ENCODE data around the gene SPDYC.

The SPDYC gene

DNA sequence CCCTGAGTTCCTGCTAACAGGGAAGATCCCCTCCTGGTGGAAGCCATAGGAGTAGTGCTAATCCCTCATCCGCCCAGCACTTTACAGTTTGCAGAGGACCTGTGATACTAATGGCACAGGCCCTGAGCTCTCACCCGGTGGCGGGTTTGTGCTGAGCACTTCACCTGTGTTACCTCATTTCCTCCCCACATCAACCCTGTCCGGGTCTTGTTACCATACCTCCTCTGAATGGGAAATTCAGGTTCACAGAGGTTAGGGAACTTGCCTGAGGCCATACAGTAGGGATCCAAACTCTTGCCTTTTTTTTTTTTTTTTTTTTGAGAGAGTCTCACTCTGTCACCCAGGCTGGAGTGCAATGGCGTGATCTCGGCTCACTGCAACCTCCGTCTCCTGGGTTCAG is 36.9 kb downstream of the SPDYC start:
- DNase-seq (ENCODE audit: low spot score), result no peak

DNA sequence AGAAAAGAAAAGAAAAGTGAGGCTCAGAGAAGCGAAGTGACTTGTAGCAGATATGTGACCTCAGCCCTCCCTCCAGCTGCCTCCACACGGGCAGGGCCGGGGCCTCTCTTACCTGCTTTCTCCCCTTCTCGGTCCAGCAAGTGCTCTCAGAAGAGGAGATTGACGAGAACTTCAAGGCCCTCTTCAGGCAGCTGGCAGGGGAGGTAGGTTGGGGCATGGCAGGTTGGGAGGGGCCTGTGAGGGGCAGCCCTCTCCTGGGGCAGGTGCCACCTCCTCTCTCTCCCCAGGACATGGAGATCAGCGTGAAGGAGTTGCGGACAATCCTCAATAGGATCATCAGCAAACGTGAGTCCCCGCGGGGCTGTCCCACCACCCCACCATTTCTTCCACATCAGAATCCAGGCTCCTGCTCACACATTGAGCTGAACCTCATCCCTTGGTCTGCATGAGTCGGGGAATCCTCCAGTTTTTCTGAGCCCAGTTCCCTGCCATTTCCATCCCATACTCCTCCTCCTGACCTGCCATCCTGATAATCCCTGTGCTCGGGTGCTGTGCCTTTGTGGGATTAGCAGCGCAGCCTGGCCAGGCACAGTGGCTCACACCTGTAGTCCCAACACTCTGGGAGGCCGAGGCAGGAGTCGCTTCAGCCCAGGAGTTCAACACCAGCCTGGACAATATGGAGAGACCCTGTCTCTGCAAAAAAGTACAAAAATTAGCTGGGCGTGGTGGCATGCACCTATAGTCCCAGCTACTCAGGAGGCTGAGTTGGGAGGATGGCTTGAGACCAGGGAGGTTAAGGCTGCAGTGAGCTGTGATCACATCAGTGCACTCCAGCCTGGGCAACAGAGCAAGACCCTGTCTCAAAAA is 38.1 kb downstream of the SPDYC start:
- no peak for DNase-seq (ENCODE audit: low spot score)

DNA sequence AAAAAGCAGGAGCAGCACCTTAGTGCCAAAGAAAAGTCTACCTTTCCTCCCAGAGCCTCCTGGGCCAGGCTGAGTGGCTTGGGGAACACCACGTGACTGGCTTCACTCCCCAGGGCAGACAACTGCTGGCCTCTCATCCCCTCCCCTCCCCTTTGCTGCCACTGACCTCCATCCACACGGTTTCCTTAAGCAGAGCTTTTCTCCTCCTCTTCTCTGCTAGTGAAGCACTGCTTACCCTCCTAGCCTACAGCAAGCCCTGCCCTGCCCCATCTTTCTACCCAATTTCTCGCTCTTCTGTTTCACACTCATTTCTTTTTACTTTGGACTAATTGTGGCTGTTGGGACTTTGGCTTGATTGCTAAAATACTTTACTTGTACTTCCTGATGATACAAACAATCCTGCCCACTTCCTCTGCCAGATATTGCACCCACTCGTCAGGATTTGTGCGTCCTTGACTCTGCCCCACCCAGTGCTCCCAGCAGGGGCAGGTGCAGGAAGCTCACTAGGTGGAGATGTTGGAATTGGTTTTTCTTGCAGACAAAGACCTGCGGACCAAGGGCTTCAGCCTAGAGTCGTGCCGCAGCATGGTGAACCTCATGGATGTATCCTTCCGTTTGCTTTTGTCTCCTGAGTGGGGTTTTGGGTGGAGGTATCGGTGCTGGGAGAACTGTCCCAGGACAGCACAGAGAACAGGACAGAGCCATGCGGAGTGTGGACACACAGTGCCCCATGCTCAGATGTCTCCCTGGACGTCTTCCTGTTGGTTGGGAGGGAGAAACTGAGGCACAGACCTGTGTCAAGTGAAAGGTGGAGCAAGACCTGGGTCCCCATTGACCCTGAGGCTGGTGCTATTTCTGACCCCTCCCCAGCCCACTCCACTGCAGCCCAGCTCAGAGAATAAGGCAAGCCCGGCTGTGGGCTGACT is 39.0 kb downstream of the SPDYC start:
- no peak for DNase-seq (ENCODE audit: low spot score)

DNA sequence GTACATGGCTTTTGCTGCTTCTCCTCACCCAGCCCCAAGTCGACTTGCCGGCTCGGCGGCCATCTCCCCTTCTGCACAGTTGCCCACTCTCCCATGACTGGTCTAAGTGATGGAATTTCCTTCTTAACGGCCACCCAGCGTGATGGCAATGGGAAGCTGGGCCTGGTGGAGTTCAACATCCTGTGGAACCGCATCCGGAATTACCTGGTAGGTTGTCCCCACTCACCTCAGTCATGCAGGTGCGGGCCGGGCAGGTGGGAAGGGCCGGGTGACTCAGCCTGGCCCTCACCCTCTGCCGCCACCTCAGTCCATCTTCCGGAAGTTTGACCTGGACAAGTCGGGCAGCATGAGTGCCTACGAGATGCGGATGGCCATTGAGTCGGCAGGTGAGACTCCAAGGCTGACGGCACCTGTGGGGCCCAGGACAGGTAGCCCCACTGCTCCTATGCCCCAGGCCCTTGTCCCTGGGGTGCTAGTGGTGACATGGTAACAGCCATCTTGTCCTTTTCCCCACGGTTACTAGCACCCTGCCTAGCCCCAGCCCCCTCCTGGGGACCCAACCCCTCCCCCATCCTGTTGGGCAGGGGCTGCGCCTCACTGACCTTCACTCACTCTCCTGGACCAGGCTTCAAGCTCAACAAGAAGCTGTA is 39.8 kb downstream of the SPDYC start:
- DNase-seq (ENCODE audit: low spot score), result no peak

DNA sequence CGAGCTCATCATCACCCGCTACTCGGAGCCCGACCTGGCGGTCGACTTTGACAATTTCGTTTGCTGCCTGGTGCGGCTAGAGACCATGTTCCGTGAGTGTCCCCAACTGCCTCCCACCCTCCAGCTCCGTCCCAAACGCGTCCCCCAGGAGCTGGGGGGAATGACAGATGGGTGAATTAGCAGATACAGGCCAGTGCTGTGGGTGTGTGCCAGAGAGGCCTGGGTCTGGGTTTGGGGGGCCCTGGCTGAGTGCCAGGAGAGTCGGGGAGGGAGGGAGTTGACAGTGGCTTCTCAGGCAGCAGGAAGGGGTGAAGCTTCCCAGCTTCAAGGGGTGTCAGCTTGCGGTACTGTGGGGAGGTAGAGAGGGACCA is 40.3 kb downstream of the SPDYC start:
- no peak for DNase-seq (ENCODE audit: low spot score)

DNA sequence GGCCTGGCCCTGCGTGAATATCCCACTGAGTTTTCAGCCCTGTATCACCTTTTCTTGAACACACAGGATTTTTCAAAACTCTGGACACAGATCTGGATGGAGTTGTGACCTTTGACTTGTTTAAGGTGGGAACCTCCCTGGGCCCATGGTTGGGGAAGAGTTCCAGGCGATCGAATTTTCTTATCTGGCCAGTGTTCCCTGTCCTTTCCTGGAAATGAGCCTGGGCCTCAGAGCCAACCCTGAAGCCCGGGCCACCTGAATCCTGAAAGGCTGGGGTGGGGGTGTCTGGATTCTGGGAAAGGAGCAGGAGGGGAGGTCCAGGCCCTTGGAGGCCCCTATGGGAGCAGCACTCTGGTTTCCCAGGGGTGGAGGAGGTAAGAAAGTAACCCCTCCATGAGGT is 40.7 kb downstream of the SPDYC start:
- no peak for DNase-seq (ENCODE audit: low spot score)

DNA sequence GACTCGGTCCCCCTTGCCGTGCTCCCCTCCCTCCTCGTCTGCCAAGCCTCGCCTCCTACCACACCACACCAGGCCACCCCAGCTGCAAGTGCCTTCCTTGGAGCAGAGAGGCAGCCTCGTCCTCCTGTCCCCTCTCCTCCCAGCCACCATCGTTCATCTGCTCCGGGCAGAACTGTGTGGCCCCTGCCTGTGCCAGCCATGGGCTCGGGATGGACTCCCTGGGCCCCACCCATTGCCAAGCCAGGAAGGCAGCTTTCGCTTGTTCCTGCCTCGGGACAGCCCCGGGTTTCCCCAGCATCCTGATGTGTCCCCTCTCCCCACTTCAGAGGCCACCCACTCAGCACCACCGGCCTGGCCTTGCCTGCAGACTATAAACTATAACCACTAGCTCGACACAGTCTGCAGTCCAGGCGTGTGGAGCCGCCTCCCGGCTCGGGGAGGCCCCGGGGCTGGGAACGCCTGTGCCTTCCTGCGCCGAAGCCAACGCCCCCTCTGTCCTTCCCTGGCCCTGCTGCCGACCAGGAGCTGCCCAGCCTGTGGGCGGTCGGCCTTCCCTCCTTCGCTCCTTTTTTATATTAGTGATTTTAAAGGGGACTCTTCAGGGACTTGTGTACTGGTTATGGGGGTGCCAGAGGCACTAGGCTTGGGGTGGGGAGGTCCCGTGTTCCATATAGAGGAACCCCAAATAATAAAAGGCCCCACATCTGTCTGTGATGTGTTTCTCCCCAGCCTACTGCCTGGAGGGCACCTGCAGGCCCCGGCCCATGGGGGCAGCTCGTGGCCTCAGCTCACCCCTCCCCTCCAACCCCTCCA is 41.5 kb downstream of the SPDYC start:
- DNase-seq (ENCODE audit: low spot score), result no peak

DNA sequence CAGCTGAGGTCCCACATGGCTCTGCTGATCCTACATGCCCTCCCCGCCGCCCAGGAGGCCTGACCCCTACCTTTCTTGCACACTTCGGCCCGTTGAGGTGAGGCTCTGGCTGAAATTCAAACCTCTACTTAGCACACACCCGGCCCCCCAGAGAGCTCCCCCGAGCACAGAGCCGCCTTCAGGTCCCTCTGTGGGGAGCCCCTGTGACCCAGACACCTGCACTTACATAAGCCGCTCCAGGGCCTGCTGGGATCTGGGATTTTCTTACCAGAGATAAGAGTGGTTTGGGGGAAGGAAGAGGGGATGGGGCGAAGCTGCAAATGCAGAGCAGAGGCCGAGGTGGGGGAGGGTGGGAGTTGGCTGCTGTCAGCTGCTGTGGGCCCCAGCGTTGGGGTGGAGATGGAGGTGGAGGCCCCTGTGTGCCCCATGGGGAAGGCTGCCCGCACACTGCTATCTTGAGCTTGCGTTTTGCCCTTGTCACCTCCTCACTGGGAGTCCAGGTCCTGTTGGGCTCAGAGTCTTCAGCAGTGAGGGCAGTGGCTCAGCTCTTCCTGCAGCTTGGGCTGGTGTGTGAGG is 42.3 kb downstream of the SPDYC start:
- no peak for DNase-seq (ENCODE audit: low spot score)

DNA sequence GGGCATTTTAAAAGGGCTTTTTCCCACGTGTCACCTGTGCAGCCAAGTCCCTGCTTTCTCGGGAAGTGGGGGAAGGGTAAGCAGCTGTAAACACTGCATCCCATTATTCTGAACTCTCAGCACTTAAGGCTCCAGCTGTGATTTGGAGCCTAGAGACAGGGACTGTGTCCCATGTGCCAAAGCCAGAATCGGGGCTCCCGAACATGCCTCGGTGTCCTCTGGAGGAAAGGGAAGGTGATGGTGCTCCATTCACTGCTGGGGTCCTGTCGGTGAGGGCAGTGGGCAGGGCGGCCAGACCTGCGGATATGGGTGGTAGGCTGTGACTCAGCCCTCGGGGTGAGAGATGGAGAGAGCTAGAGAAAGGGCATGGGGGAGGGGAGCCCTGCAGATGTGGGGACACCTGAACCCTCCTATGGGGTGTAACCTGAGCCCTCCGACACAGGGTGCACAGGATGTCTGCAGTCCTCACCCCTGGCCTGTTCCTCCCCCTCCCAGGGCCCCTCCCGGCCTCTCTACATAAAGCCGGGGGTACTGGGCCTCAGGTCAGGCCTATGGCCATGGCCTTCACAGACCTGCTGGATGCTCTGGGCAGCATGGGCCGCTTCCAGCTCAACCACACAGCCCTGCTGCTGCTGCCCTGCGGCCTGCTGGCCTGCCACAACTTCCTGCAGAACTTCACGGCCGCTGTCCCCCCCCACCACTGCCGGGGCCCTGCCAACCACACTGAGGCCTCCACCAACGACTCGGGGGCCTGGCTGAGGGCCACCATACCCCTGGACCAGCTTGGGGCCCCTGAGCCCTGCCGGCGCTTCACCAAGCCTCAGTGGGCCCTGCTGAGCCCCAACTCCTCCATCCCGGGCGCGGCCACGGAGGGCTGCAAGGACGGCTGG is 43.5 kb downstream of the SPDYC start:
- no peak for DNase-seq (ENCODE audit: low spot score)

DNA sequence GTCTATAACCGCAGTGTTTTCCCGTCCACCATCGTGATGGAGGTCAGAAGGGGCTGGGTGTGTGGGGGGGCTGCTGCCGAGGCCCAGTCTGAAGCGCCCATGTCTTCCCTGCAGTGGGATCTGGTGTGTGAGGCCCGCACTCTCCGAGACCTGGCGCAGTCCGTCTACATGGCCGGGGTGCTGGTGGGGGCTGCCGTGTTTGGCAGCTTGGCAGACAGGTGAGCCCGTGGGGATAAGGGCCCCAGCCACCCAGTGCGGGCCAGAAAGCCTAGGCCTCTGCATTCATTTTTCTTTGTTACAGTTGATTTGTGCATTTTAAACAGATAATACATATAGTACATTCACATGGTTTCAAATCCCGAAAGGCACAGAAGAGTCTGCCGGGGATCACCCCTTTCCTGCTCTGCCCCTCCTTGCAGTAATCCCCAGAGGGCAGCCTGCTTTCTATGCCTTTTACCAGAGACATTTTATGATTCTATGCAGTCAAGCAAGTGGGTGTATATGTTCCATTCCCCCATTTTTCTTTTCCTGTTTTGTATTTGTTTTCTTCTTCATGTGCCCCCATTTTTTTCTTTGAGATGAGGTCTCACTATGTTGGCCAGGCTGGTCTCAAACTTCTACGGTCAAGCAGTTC is 44.3 kb downstream of the SPDYC start:
- DNase-seq (ENCODE audit: low spot score), result no peak

DNA sequence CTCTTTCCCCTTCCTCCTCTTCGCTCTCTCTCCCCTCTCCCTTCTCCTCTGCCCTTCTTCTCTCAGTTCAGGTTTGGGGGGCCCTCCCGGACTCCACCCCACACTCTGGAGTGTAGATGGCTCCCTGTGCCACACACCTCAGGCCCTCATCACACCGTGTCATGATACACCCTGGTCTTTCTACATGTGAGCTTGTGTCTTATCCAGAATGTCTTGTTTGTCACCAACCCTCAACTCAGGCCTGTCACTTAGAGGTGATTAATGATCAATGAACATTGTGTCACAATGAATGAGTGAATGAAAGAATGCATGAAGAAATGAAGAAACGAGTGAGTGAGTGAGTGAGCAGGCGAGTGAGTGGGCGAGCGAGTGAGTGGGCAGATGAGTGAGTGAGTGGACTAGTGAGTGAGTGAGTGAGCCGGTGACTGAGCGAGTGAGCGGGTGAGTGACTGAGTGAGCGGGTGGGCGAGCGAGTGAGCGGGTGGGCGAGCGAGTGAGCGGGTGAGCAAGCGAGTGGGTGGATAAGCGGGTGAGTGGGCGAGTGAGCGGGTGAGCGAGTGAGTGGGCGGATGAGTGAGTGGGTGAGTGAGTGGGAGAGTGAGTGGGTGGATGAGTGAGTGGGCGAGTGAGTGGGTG is 45.5 kb downstream of the SPDYC start:
- no peak for DNase-seq (ENCODE audit: low spot score)

DNA sequence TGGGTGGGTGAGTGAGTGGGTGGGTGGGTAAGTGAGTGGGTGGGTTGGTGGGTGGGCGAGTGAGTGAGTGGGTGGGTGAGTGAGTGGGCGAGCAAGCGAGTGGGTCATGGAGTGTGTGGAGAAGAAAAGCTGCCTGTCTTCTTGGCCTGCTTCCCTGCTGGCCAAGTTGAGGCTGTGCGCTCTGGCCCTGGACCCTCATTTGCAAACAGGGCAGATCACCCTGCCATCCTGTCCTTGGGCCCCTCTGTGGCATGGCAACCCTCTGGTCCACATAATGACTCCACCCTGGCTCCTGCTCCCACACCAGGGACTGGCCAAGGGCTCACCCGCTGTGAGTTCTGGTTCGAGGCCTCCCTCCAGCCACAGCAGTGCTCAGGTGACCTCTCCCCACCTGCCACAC is 46.8 kb downstream of the SPDYC start:
- DNase-seq (ENCODE audit: low spot score), result no peak

DNA sequence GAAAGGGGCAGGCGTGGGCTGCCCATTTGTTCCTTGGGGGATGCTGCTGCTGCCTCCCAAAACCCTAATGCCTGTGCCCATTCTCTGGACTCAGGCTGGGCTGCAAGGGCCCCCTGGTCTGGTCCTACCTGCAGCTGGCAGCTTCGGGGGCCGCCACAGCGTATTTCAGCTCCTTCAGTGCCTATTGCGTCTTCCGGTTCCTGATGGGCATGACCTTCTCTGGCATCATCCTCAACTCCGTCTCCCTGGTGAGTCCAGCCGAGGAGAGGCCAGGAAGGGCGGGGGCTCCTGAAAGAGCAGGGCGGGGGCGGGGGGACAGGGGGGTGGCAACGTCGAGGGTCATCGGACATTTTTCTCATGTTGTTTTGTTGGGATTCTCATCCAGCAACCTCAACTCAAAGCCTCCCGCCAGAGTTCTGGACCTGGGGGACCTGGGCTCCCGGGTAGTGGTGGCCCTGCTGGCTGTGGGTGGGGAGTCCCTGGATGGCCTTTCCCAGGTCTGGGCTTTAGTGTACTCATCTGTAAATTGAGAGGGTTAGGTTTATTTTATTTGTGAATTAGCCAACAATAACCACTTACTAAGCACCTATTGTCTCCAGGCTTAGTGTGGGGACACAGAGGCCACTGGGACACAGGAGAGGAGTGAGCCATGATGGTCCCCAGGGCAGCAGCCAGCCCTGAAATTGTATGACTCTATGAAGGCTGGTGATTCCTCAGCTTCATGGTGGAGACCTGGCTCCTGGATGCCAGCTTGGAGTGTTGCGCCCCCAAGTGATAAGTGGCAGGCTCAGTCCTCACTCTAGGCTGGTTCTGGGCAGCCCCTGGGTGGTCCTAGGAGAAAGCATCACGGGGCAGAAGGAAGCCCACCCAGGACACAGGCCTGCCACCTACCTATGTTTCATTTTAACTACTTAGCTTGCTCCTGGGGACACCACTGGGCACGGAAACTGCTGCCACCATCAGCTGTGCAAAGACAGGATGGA is 47.7 kb downstream of the SPDYC start:
- no peak for DNase-seq (ENCODE audit: low spot score)

DNA sequence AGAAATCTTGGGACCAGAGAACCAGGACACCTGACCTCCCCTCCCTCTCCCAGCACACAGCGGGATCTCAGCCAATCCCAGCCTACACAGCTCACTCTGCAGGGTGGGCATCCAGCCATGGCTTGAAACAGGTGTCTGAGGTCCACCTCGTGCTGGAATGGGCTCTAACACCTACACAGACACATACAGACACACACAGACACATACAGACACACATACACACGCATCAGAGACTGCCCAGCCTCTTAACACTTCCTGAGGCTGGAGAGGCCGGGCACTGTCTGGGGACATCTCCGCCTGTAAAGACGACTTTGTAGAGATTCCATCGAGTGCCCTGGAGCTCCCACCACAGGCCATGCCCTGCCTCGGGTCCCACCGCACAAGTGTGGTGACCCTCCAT is 48.4 kb downstream of the SPDYC start:
- DNase-seq (ENCODE audit: low spot score), result no peak

DNA sequence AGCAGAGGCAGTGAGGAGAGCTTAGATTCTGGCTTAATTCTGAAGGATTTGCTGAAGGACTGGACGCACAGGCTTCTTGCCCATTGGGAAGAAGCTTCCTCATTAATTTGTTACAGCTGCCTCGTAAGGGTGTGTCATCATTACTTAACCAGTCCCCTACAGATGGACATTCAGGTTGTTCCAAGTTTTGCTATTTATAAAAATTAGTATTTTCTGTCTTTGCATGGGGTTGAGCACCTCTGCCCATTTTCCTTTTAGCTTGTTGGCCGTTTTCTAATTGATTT is 49.8 kb downstream of the SPDYC start:
- DNase-seq (ENCODE audit: low spot score), result peak; percentile 75

DNA sequence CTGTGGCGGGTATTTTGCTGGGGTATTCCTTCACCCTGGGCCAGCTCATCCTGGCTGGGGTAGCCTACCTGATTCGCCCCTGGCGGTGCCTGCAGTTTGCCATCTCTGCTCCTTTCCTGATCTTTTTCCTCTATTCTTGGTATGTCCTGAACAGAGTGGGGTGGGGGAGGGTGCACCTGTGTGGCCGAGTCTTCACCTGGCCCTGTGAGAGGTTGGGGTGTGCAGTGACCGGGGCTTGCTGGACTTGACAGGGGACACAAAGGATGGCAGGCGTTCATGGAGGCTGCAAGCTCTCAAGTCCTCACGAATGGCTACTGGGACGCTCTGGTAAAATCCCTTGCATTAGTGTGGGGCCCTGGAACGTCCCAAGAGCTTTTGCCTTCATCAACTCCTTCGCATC is 51.0 kb downstream of the SPDYC start:
- DNase-seq (ENCODE audit: low spot score), result no peak
